Activated T-helper 2 cell treated with anti-CD3 and anti-CD28 coated beads, Interferon-gamma antibody, Interleukin-2, Interleukin-4, amounts not matched to agents 10 μg/mL and 5 μg/mL and 100 μg/mL, durations not matched to agents 14 hours and 24 hours and 36 hours (primary cell): ENCODE results near the gene BBLN. TPM values are rescaled to one million over a fixed set of nuclear protein-coding genes. Genes with fewer than 3 reads are reported as not detected.
"Not testable (repeated sequence)": the region's sequence is repeated elsewhere in the genome, so short reads cannot be mapped to it uniquely, and the experiment has no call there.

Experiments used
- DNase-seq: peaks from one replicate; pipeline ENCODE4 v3.0.0; 2021; ENCODE audit warnings: low spot score
- H3K27ac Mint-ChIP-seq: one replicate; pipeline ENCODE4 v1.8.0; 2021; ENCODE audit warnings: mixed read lengths
- H3K27me3 Mint-ChIP-seq: one replicate; pipeline ENCODE4 v1.8.0; 2021; ENCODE audit warnings: low read depth, mixed read lengths
- H3K36me3 Mint-ChIP-seq: one replicate; pipeline ENCODE4 v1.8.0; 2021; ENCODE audit warnings: low read depth, mixed read lengths
- H3K4me1 Mint-ChIP-seq: one replicate; pipeline ENCODE4 v1.8.0; 2021; ENCODE audit warnings: low read depth, mixed read lengths
- H3K4me3 Mint-ChIP-seq: one replicate; pipeline ENCODE4 v1.8.0; 2021; ENCODE audit warnings: low read depth, mild to moderate bottlenecking, moderate library complexity, mixed read lengths
- H3K9me3 Mint-ChIP-seq: one replicate; pipeline ENCODE4 v1.8.0; 2021; ENCODE audit warnings: mixed read lengths
- intact Hi-C: fragments of 100-400 bp; cut with micrococcal nuclease; formaldehyde crosslinking; loops from one replicate; pipeline ENCODE4 v1.15.1; 2023
- total RNA-seq: library from RNA; stranded (reverse); gene quantifications from 2 replicates; pipeline ENCODE4 v1.2.3, GENCODE V29; 2022

Gene BBLN
- total RNA-seq, 1 donor from 2014 or later: 103 TPM

DNA sequence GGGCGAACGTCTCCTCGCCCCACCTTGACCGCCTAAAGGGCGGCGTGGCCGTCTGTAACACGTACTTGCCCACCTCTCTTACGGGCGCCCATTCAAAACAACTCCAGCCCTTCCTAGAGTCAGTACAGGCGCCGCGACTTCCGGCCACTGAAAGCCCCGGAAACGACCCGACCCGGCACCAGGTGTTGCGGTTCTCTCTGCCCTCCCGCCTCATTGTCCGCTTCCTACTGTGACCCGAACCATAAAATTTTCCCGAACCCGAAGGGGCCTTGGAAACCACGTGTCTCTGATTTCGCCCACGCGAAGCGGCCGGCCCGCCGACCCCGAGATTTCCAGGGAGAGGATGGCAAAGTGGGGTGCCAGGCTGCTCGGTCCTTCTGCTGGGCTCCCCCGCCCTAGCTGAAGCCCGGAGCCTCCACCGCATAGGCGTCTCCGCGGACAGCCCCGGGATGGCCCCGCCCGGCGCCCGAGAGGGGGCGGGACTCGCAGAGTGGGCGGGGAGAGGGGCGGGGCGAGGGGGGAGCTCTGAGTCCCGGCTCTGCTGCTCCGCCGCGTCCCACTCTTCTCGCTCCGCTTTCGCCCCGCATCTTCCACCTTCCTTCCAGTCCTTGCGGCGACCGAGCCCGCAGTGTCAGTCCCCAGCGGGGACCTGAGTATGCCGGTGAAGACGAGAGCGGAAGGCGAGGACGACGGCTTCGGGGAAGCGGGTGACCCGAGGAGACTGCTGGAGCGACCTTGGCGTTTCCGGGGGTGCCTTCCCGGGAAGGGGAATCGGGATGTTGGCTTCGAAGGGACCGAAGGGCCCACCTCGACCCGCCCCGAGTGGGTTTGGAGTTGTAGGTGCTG is 31.9 kb upstream of the BBLN start:
- H3K4me3 Mint-ChIP-seq: peak overlapping the region; percentile 94
- no peaks in the 10 kb centered on the region for H3K9me3 Mint-ChIP-seq
- DNase-seq: peak; percentile 83
- intact Hi-C loops: loop anchor here (1.0 to 10.0 kb wide), 5 partner anchors 11 to 353 kb away; partner anchors contain the start of genes BBLN, GOLGA2, SH2D3C and SLC25A25
- peaks cover 27% of the 10 kb centered on the region for H3K4me1 Mint-ChIP-seq
- peaks cover 19% of the 10 kb centered on the region for H3K36me3 Mint-ChIP-seq
- H3K27ac Mint-ChIP-seq: peak overlapping the region; percentile 98
- peaks cover 17% of the 10 kb centered on the region for H3K27me3 Mint-ChIP-seq

DNA sequence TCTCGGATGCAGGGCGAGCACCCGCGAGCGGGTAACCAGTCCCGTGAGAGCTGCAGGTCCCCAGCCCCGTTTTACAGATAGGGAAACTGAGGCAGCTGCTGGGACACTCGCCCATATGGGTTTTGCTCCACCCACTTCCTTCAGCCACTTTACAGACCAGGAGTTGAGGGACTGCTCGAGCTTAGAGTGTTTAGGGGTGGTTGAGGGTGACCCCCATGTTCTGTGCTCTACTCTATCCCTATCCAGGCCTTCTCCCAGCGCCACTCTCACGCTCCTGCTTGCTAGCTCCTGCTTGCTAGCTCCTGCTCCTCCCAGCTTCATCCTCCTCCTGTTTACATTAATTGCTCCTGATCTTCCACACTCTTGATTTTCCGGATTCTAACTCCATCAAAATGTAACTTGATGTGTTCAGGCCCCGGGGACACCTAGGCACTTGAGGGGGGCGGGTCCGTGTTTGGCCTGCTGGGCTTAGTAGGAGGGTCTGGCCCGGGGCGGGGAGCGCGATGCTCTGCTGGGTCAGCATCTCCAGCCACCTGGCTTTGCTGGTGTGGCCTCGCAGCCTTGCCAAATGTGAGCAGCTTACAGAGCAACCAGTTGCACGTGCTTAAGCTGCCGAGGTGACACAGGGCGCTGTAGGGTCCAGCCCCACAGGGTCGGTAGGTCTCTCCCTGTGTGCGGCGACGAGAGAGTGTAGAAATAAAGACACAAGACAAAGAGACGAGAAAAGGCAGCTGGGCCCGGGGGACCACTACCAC is 31.1 kb upstream of the BBLN start:
- H3K27ac Mint-ChIP-seq: peak overlapping the region; percentile 44
- no peak for DNase-seq
- intact Hi-C loops: loop anchor here (1.0 to 10.0 kb wide), 4 partner anchors 32 to 354 kb away; partner anchors contain the start of genes BBLN, GOLGA2, SH2D3C and SLC25A25
- H3K36me3 Mint-ChIP-seq: peaks cover 15% of the 10 kb centered on the region
- H3K4me1 Mint-ChIP-seq: peaks cover 28% of the 10 kb centered on the region
- no peaks in the 10 kb centered on the region for H3K9me3 Mint-ChIP-seq
- peaks cover 25% of the 10 kb centered on the region for H3K27me3 Mint-ChIP-seq
- peak overlapping the region; percentile 94 for H3K4me3 Mint-ChIP-seq

DNA sequence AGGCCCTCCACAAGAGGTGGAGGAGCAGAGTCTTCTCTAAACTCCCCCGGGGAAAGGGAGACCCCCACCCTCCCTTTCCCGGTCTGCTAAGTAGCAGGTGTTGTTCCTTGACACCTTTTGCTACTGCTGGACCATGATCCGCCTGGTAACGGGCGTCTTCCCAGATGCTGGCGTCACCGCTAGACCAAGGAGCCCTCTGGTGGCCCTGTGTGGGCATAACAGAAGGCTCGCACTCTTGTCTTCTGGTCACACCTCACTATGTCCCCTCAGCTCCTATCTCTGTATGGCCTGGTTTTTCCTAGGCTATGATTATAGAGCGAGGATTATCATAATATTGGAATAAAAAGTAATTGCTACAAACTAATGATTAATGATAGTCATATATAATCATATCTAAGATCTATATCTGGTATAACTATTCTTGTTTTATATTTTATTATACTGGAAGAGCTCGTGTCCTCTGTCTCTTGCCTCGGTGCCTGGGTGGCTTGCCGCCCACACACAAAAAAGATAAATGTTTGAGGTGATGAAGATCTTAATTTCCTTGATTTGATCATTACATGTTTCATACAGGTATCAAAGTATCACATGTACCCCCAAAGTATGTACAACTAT is 30.0 kb upstream of the BBLN start:
- Mint-ChIP-seq H3K4me1 (peaks cover 24% of the 10 kb centered on the region), H3K4me3 (peak overlapping the region; percentile 51), H3K27ac (peak overlapping the region; percentile 51), H3K27me3 (peaks cover 35% of the 10 kb centered on the region)
- H3K9me3 Mint-ChIP-seq, H3K36me3 Mint-ChIP-seq: not testable (repeated sequence)
- intact Hi-C loops: loop anchor here (2.0 to 10.0 kb wide), 3 partner anchors 31 to 355 kb away; partner anchors contain the start of genes BBLN, GOLGA2, SH2D3C and SWI5
- peak; percentile 50 for DNase-seq

DNA sequence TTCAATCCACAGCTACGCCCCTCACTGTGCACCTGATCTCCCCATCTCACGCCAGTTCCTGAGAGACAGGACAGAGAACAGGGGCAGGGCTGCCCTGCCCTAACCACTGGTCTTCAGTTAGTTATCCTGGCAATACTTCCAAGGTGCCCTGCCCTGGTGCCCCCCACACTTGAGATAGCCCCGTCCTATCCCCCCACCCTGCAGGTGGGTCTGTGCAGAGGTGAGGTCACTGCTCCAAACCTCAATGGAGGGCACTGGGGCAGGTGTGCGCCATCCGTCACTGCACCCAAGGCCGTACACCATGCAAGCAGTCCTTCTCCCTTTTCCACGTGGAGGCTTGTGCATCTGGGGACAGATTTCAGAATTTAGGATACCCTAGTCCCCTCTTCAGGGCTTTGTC is 29.4 kb upstream of the BBLN start:
- H3K9me3 Mint-ChIP-seq, H3K27ac Mint-ChIP-seq, intact Hi-C loops, DNase-seq, H3K36me3 Mint-ChIP-seq, H3K4me3 Mint-ChIP-seq: not testable (repeated sequence)
- Mint-ChIP-seq H3K4me1 (peaks cover 19% of the 10 kb centered on the region), H3K27me3 (peaks cover 40% of the 10 kb centered on the region)

- H3K27ac Mint-ChIP-seq, H3K9me3 Mint-ChIP-seq, intact Hi-C loops, H3K4me3 Mint-ChIP-seq, H3K36me3 Mint-ChIP-seq, DNase-seq: not testable (repeated sequence)
- H3K4me1 Mint-ChIP-seq: peaks cover 14% of the 10 kb centered on the region
- H3K27me3 Mint-ChIP-seq: peaks cover 42% of the 10 kb centered on the region
Measured at GRCh38 chr9:128131346-128131745, 28.7 kb upstream of the BBLN start.

GRCh38 chr9:128132139-128132538 is 27.9 kb upstream of the BBLN start:
- DNase-seq, H3K4me3 Mint-ChIP-seq, intact Hi-C loops, H3K27ac Mint-ChIP-seq, H3K36me3 Mint-ChIP-seq, H3K9me3 Mint-ChIP-seq: not testable (repeated sequence)
- Mint-ChIP-seq H3K4me1 (peaks cover 13% of the 10 kb centered on the region), H3K27me3 (peaks cover 42% of the 10 kb centered on the region)

GRCh38 chr9:128135561-128135960 is 24.5 kb upstream of the BBLN start:
- H3K36me3 Mint-ChIP-seq, H3K4me1 Mint-ChIP-seq, DNase-seq, H3K4me3 Mint-ChIP-seq, intact Hi-C loops, H3K27ac Mint-ChIP-seq, H3K9me3 Mint-ChIP-seq: not testable (repeated sequence)
- H3K27me3 Mint-ChIP-seq: peaks cover 42% of the 10 kb centered on the region

DNA sequence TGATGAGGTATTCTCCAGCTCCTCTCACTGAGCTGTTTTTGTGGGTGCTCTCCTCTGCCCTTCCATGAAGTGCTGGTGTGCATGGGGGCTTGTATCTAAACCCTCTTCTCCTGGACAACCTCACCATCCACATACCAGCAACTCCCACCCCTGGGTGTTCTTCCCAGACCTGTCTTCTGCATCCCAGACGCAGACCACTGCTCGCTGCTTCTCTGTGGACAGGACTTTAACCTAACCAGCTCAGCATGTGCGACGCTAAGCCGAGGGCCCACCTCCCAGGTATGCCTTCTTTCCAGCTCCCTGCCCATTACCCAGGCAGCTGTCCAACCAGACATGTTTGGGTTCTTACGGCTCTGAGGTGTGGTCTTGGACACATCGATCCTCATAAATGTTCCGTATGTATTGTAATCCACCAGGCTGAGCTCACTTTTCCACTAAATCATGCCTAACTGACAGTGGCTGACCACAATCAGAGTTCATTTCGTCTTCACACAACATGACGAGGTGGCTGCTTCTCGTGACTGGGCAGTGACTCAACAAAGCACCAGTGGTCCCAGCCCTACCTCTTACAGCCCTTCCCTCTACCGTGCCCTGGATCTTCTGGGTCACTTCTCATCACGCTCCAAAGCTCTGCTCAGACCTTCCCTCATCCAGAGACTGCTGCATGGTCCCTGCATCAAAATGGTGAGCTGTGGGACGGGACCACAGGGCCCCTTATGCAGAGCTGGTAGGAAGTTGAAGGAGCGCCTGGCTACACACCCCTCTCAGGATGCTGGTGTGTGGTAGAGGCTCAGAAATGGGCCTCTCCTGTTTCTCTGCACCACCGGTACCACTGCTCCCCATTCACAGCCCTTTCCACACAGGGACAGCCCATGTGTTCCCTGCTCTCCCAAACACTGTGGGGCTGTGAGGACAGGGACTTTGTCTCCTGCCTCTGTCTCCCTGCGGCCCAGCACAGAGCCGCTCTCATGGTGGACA is 23.0 kb upstream of the BBLN start:
- Mint-ChIP-seq H3K27ac (no peak overlapping the region), H3K4me3 (no peak overlapping the region)
- intact Hi-C loops: no loop called here

GRCh38 chr9:128138001-128138400 is 22.1 kb upstream of the BBLN start:
- H3K9me3 Mint-ChIP-seq: no peaks in the 10 kb centered on the region
- H3K4me1 Mint-ChIP-seq: peaks cover 9% of the 10 kb centered on the region
- intact Hi-C loops: no loop called here
- peaks cover 27% of the 10 kb centered on the region for H3K27me3 Mint-ChIP-seq
- no peak overlapping the region for H3K4me3 Mint-ChIP-seq
- no peak for DNase-seq
- H3K27ac Mint-ChIP-seq: no peak overlapping the region
- H3K36me3 Mint-ChIP-seq: no peaks in the 10 kb centered on the region

More for the DNA sequence above, 23.0 kb upstream of the BBLN start:
- Mint-ChIP-seq H3K4me1 (peaks cover 9% of the 10 kb centered on the region), H3K9me3 (no peaks in the 10 kb centered on the region), H3K27me3 (peaks cover 34% of the 10 kb centered on the region), H3K36me3 (no peaks in the 10 kb centered on the region)
- no peak for DNase-seq

GRCh38 chr9:128139621-128140020 is 20.4 kb upstream of the BBLN start:
- H3K27me3 Mint-ChIP-seq: peaks cover 12% of the 10 kb centered on the region
- no peaks in the 10 kb centered on the region for H3K9me3 Mint-ChIP-seq
- no peak overlapping the region for H3K27ac Mint-ChIP-seq
- H3K36me3 Mint-ChIP-seq: no peaks in the 10 kb centered on the region
- intact Hi-C loops: no loop called here
- H3K4me1 Mint-ChIP-seq: peaks cover 6% of the 10 kb centered on the region
- H3K4me3 Mint-ChIP-seq: no peak overlapping the region
- DNase-seq: no peak

DNA sequence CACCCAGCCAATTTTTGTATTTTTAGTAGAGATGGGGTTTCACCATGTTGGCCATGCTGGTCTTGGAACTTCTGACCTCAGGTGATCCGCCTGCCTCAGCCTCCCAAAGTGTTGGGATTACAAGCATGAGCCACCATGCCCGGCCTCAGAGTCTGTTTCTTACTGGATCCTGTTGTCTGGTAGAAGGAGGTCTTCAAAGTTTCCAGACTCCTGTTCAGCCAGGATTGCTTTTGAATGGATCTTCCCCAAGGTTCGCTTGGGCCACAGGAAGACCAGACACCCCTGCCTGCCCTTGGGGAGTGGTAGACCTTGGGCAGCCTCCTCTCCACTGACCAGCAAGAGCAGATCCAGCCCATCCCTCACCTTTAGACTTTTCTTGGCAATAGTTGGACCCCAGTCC is 18.5 kb upstream of the BBLN start:
- H3K4me1 Mint-ChIP-seq: peaks cover 4% of the 10 kb centered on the region
- H3K27me3 Mint-ChIP-seq: no peaks in the 10 kb centered on the region
- H3K36me3 Mint-ChIP-seq: no peaks in the 10 kb centered on the region
- intact Hi-C loops: no loop called here
- H3K9me3 Mint-ChIP-seq: no peaks in the 10 kb centered on the region
- DNase-seq: no peak
- H3K4me3 Mint-ChIP-seq: no peak overlapping the region
- H3K27ac Mint-ChIP-seq: no peak overlapping the region

GRCh38 chr9:128142061-128142460 is 18.0 kb upstream of the BBLN start:
- Mint-ChIP-seq H3K27me3 (no peaks in the 10 kb centered on the region), H3K9me3 (no peaks in the 10 kb centered on the region), H3K36me3 (no peaks in the 10 kb centered on the region), H3K4me3 (no peak overlapping the region), H3K4me1 (peaks cover 4% of the 10 kb centered on the region), H3K27ac (peak overlapping the region; percentile 58)
- DNase-seq: peak; percentile 37
- intact Hi-C loops: no loop called here
